IMR-90 (cell line): ENCODE data around the gene BANP. TPM values are rescaled to one million over a fixed set of nuclear protein-coding genes. Genes with fewer than 3 reads are reported as not detected.

Experiments
- ATAC-seq: fragments of 200-7000 bp; cut with Tn5 transposase; 2 replicates; pipeline ENCODE4 v1.9.1; 2020; ENCODE audit warnings: low read depth, mild to moderate bottlenecking, moderate library complexity
- BruUV-seq: library from RNA; stranded (reverse); fragments of 400-500 nt; replicated peaks from 2 replicates; lab custom pipeline; 2021; lab: Mats Ljungman, UMichigan
- CTCF ChIA-PET: fragments of 300-600 bp; formaldehyde crosslinking; extraction: SDS; loops from one replicate; lab custom pipeline; 2021; ENCODE audit warnings: antibody characterized with exemption; lab: Yijun Ruan, JAX
- POLR2A ChIA-PET: fragments of 300-600 bp; sonication (Branson Sonifier 250); formaldehyde crosslinking; loops from one replicate; lab custom pipeline; 2022; ENCODE audit warnings: antibody characterized with exemption; ENCODE audit not compliant: unreplicated experiment; lab: Charles Lee
- DNase-seq: peaks from one replicate; pipeline ENCODE4 v3.0.0; 2013
- H2AFZ ChIP-seq: replicated peaks from 2 replicates; pipeline ENCODE3; 2013; ENCODE audit warnings: low read length, mild to moderate bottlenecking; ENCODE audit not compliant: poor library complexity
- H2AK5ac ChIP-seq: 2 replicates; pipeline ENCODE4 v1.6.1; 2013; ENCODE audit warnings: low read depth, low read length, inconsistent platforms
- H2AK9ac ChIP-seq: replicated peaks from 2 replicates; pipeline ENCODE3; 2013; ENCODE audit warnings: mild to moderate bottlenecking, low read depth, low read length, moderate library complexity; ENCODE audit not compliant: poor library complexity
- H2BK120ac ChIP-seq: 2 replicates; pipeline ENCODE4 v1.6.1; 2013; ENCODE audit warnings: low read depth, low read length, inconsistent platforms
- H2BK15ac ChIP-seq: 3 replicates; pipeline ENCODE4 v1.6.1; 2013; ENCODE audit warnings: low read depth, low read length, inconsistent platforms
- H2BK20ac ChIP-seq: 2 replicates; pipeline ENCODE4 v1.6.1; 2013; ENCODE audit warnings: low read depth, mild to moderate bottlenecking, inconsistent platforms, low read length, moderate library complexity
- H2BK5ac ChIP-seq: 2 replicates; pipeline ENCODE4 v1.6.1; 2013; ENCODE audit warnings: mild to moderate bottlenecking, low read depth, low read length, inconsistent platforms; ENCODE audit not compliant: poor library complexity, severe bottlenecking
- H3K14ac ChIP-seq: replicated peaks from 2 replicates; pipeline ENCODE4 v1.6.1; 2013; ENCODE audit warnings: low read depth, low read length, inconsistent platforms
- H3K18ac ChIP-seq: 2 replicates; pipeline ENCODE4 v1.6.1; 2013; ENCODE audit warnings: low read depth, low read length, control low read depth
- H3K23ac ChIP-seq: 2 replicates; pipeline ENCODE4 v1.6.1; 2013; ENCODE audit warnings: low read depth, low read length, inconsistent platforms
- H3K27ac ChIP-seq: 2 replicates; pipeline ENCODE4 v1.5.1; 2013; ENCODE audit warnings: mild to moderate bottlenecking, control low read depth, low read length; ENCODE audit not compliant: insufficient read depth
- H3K27me3 ChIP-seq: 2 replicates; pipeline ENCODE4 v1.6.1; 2013; ENCODE audit warnings: low read length; ENCODE audit not compliant: control insufficient read depth, insufficient read depth
- H3K36me3 ChIP-seq: 2 replicates; pipeline ENCODE4 v1.6.1; 2013; ENCODE audit warnings: low read length, mixed read lengths; ENCODE audit not compliant: control insufficient read depth, insufficient read depth
- H3K4ac ChIP-seq: 2 replicates; pipeline ENCODE4 v1.6.1; 2013; ENCODE audit warnings: low read depth, low read length, inconsistent platforms
- H3K4me1 ChIP-seq: 2 replicates; pipeline ENCODE4 v1.6.1; 2013; ENCODE audit warnings: low read length, mixed read lengths; ENCODE audit not compliant: control insufficient read depth, insufficient read depth
- H3K4me2 ChIP-seq: 2 replicates; pipeline ENCODE4 v1.6.1; 2013; ENCODE audit warnings: low read depth, mild to moderate bottlenecking, control low read depth, low read length, moderate library complexity
- H3K4me3 ChIP-seq: 2 replicates; pipeline ENCODE4 v1.5.1; 2013; ENCODE audit warnings: low read depth, mild to moderate bottlenecking, control low read depth, low read length, moderate library complexity; ENCODE audit not compliant: insufficient read depth
- H3K56ac ChIP-seq: 2 replicates; pipeline ENCODE4 v1.6.1; 2013; ENCODE audit warnings: low read length, inconsistent platforms; ENCODE audit not compliant: insufficient read depth; ENCODE audit errors: extremely low read depth
- H3K79me1 ChIP-seq, 2 experiments: 2 replicates each; pipeline ENCODE4 v1.6.1; 2013; ENCODE audit warnings: low read length in 2 of 2, inconsistent platforms in 1 of 2, low read depth in 1 of 2
- H3K9ac ChIP-seq: 2 replicates; pipeline ENCODE4 v1.6.1; 2013; ENCODE audit warnings: low read depth, low read length, control low read depth
- H3K9me1 ChIP-seq: 2 replicates; pipeline ENCODE4 v1.6.1; 2013; ENCODE audit warnings: low read length, inconsistent platforms; ENCODE audit not compliant: insufficient read depth
- H3K9me3 ChIP-seq: 2 replicates; pipeline ENCODE4 v1.6.1; 2013; ENCODE audit warnings: low read length; ENCODE audit not compliant: control insufficient read depth, insufficient read depth
- H4K20me1 ChIP-seq: 2 replicates; pipeline ENCODE4 v1.6.1; 2013; ENCODE audit warnings: low read length, inconsistent platforms; ENCODE audit not compliant: insufficient read depth
- H4K5ac ChIP-seq: 2 replicates; pipeline ENCODE4 v1.6.1; 2013; ENCODE audit warnings: mild to moderate bottlenecking, low read depth, low read length, control low read depth
- H4K8ac ChIP-seq, 2 experiments: 2 replicates each; pipeline ENCODE4 v1.6.1; 2013; ENCODE audit warnings: low read depth in 2 of 2, low read length in 2 of 2, control low read depth in 1 of 2, inconsistent platforms in 1 of 2
- H4K91ac ChIP-seq: 2 replicates; pipeline ENCODE4 v1.6.1; 2013; ENCODE audit warnings: low read depth, low read length, inconsistent platforms; ENCODE audit not compliant: insufficient read depth
- BHLHE40 ChIP-seq: fragments of 150-350 bp; IDR thresholded peaks from 2 replicates; pipeline ENCODE4 v1.6.1; 2016; ENCODE audit warnings: mild to moderate bottlenecking, low read depth, low read length
- CHD1 ChIP-seq: IDR thresholded peaks from 2 replicates; pipeline ENCODE4 v1.6.1; 2012; ENCODE audit warnings: low read depth, low read length, improper control_type of control experiment
- CTCF ChIP-seq: conservative IDR thresholded peaks from 2 replicates; pipeline ENCODE4 v1.5.1; 2012; ENCODE audit warnings: mild to moderate bottlenecking, low read depth, low read length, improper control_type of control experiment
- MAFK ChIP-seq: IDR thresholded peaks from 2 replicates; pipeline ENCODE4 v1.6.1; 2012; ENCODE audit warnings: low read depth, low read length, improper control_type of control experiment
- MXI1 ChIP-seq: IDR thresholded peaks from 2 replicates; pipeline ENCODE4 v1.6.1; 2012; ENCODE audit warnings: low read depth, mild to moderate bottlenecking, low read length, moderate library complexity, borderline replicate concordance
- NFE2L2 ChIP-seq: fragments of 150-350 bp; IDR thresholded peaks from 2 replicates; pipeline ENCODE4 v1.6.1; 2016; ENCODE audit warnings: low read depth, mild to moderate bottlenecking, low read length
- RAD21 ChIP-seq: IDR thresholded peaks from 2 replicates; pipeline ENCODE4 v1.6.1; 2012; ENCODE audit warnings: low read length, improper control_type of control experiment
- RCOR1 ChIP-seq: IDR thresholded peaks from 2 replicates; pipeline ENCODE4 v1.6.1; 2012; ENCODE audit warnings: mild to moderate bottlenecking, low read length, improper control_type of control experiment; ENCODE audit not compliant: insufficient replicate concordance
- RFX5 ChIP-seq: IDR thresholded peaks from 2 replicates; pipeline ENCODE4 v1.8.0; 2012; ENCODE audit warnings: low read depth, mild to moderate bottlenecking, low read length, moderate library complexity
- SMC3 ChIP-seq: fragments of 150-350 bp; IDR thresholded peaks from 2 replicates; pipeline ENCODE4 v1.6.1; 2016; ENCODE audit warnings: low read depth, mild to moderate bottlenecking, antibody characterized with exemption, low read length, moderate library complexity
- WGBS, 2 experiments: methylation state at CpG; one replicate each; pipeline versions ENCODE4 v1.1.5 to v1.1.7; 2013; ENCODE audit warnings: missing lambda C conversion rate in 2 of 2; ENCODE audit not compliant: insufficient read length in 1 of 2; ENCODE audit errors: extremely low coverage in 2 of 2; 5-methylcytosine and 5-hydroxymethylcytosine counted together
- dilution Hi-C: fragments of 300-500 bp; cut with HindIII; formaldehyde crosslinking; loops from one replicate; pipeline ENCODE4 v1.14.3; 2018; ENCODE audit warnings: low sequenced_read_pairs; ENCODE audit not compliant: unreplicated experiment
- in situ Hi-C: fragments of 300-500 bp; cut with MboI; formaldehyde crosslinking; loops from 3 replicates; pipeline ENCODE4 v1.14.3; 2019; ENCODE audit warnings: low sequenced_read_pairs, inconsistent platforms, mixed read lengths
- intact Hi-C: fragments of 100-400 bp; cut with micrococcal nuclease; formaldehyde crosslinking; loops from 2 replicates; pipeline ENCODE4 v1.10.0; 2022
- polyA plus RNA-seq, 3 experiments: library from polyadenylated mRNA; depleted of rRNA; stranded (reverse); fragments of >200 nt; gene quantifications; 2 replicates each; pipeline ENCODE4 v1.2.3, GENCODE V29; 2012; ENCODE audit warnings: low replicate concordance in 1 of 3
- total RNA-seq: library from RNA; depleted of rRNA; stranded (reverse); fragments of >200 nt; gene quantifications from 2 replicates; pipeline ENCODE4 v1.2.3, GENCODE V29; 2012
- TF ChIP-seq, protein P1 (sequence below): fragments of 150-350 bp; IDR thresholded peaks from 2 replicates; pipeline ENCODE4 v1.6.1; 2016; ENCODE audit warnings: low read depth, mild to moderate bottlenecking, low read length, moderate library complexity, borderline replicate concordance

BANP gene
- total and polyA plus RNA-seq, 2 of the 4 experiments (the other 2 are of a cell fraction): 17.4 to 17.9 TPM

- no TSS peak for BruUV-seq
- no peak overlapping the region for H4K5ac ChIP-seq
- WGBS, 2 experiments: no CpG with 5 or more reads among the region's 4 CpGs
Measured at GRCh38 chr16:87927195-87927562, 24.1 kb upstream of the BANP start.

More at GRCh38 chr16:87927195-87927562, 24.1 kb upstream of the BANP start:
- H2BK5ac ChIP-seq: no peak overlapping the region
- TF ChIP-seq, protein P1, sequence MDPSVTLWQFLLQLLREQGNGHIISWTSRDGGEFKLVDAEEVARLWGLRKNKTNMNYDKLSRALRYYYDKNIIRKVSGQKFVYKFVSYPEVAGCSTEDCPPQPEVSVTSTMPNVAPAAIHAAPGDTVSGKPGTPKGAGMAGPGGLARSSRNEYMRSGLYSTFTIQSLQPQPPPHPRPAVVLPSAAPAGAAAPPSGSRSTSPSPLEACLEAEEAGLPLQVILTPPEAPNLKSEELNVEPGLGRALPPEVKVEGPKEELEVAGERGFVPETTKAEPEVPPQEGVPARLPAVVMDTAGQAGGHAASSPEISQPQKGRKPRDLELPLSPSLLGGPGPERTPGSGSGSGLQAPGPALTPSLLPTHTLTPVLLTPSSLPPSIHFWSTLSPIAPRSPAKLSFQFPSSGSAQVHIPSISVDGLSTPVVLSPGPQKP: no peak
- TF ChIP-seq RFX5: no peak
- no peak for TF ChIP-seq CHD1
- no peak for TF ChIP-seq SMC3
- TF ChIP-seq BHLHE40: no peak
- no peak for TF ChIP-seq MXI1
- no peak for TF ChIP-seq RAD21
- no peak for TF ChIP-seq MAFK
- TF ChIP-seq NFE2L2: no peak
- no peak for TF ChIP-seq RCOR1
- no peak for TF ChIP-seq CTCF
- no peak overlapping the region for H2AK5ac ChIP-seq
- H3K36me3 ChIP-seq: no peaks in the 10 kb centered on the region
- no peaks in the 10 kb centered on the region for H3K9me3 ChIP-seq
- no peak for ATAC-seq
- H3K9me1 ChIP-seq: no peaks in the 10 kb centered on the region
- H3K4ac ChIP-seq: no peak overlapping the region
- no peak overlapping the region for H4K91ac ChIP-seq
- in situ Hi-C loops (no loop called here), intact Hi-C loops (no loop called here), dilution Hi-C loops (no loop called here)
- H2BK120ac ChIP-seq: no peak overlapping the region
- H2BK20ac ChIP-seq: no peak overlapping the region
- H4K20me1 ChIP-seq: no peaks in the 10 kb centered on the region
- DNase-seq: no peak
- no peaks in the 10 kb centered on the region for H3K4me1 ChIP-seq
- no peak overlapping the region for H3K56ac ChIP-seq
- H4K8ac ChIP-seq: no peak overlapping the region
- no peak overlapping the region for H3K27ac ChIP-seq
- no peak overlapping the region for H2BK15ac ChIP-seq
- no peak overlapping the region for H2AK9ac ChIP-seq
- H3K23ac ChIP-seq: no peak overlapping the region
- H3K14ac ChIP-seq: no peak overlapping the region
- no peak overlapping the region for H3K4me3 ChIP-seq
- no peak overlapping the region for H3K18ac ChIP-seq
- H3K79me1 ChIP-seq: no peaks in the 10 kb centered on the region
- H3K27me3 ChIP-seq: peaks cover 46% of the 10 kb centered on the region
- POLR2A ChIA-PET: no interaction called here
- CTCF ChIA-PET: no interaction called here
- H2AFZ ChIP-seq: no peak overlapping the region
- H3K9ac ChIP-seq: no peak overlapping the region
- H3K4me2 ChIP-seq: no peak overlapping the region
